SK-N-SH treated with all-trans-retinoic acid at 6 μM for 48 hours (cell line): ENCODE measurements around the gene TAS2R1.

ENCODE experiments used
- ATAC-seq: fragments of 200-7000 bp; cut with Tn5 transposase; 3 replicates; pipeline ENCODE4 v1.9.1; 2020; ENCODE audit warnings: mild to moderate bottlenecking, moderate library complexity
- ARNTL ChIP-seq: fragments of 450-650 bp; formaldehyde crosslinking; IDR thresholded peaks from 2 replicates; pipeline ENCODE4 v1.5.0; 2020; ENCODE audit warnings: low read depth, mild to moderate bottlenecking, moderate library complexity, borderline replicate concordance
- CREB5 ChIP-seq: fragments of 250-450 bp; sonication (Bioruptor Pico); IDR thresholded peaks from 2 replicates; pipeline ENCODE4 v1.5.1; 2020; ENCODE audit warnings: low read depth, mild to moderate bottlenecking, moderate library complexity
- CSDC2 ChIP-seq: fragments of 250-450 bp; sonication (Bioruptor Pico); IDR thresholded peaks from 2 replicates; pipeline ENCODE4 v1.5.0; 2020; ENCODE audit warnings: mild to moderate bottlenecking, moderate library complexity
- ESRRG ChIP-seq: fragments of 250-450 bp; sonication (Bioruptor Pico); IDR thresholded peaks from 2 replicates; pipeline ENCODE4 v1.6.1; 2021; ENCODE audit warnings: mild to moderate bottlenecking
- GLIS3 ChIP-seq: fragments of 250-450 bp; sonication (Bioruptor Pico); IDR thresholded peaks from 2 replicates; pipeline ENCODE4 v1.5.0; 2020; ENCODE audit warnings: mild to moderate bottlenecking, moderate library complexity
- ISL1 ChIP-seq: fragments of 250-450 bp; sonication (Bioruptor Pico); IDR thresholded peaks from 2 replicates; pipeline ENCODE4 v2.1.2; 2022; ENCODE audit warnings: mild to moderate bottlenecking, moderate library complexity
- OSR1 ChIP-seq: fragments of 250-450 bp; sonication (Bioruptor Pico); IDR thresholded peaks from 2 replicates; pipeline ENCODE4 v1.8.0; 2022; ENCODE audit warnings: moderate library complexity, mild to moderate bottlenecking, inconsistent platforms
- PATZ1 ChIP-seq: fragments of 250-450 bp; sonication (Bioruptor Pico); IDR thresholded peaks from 2 replicates; pipeline ENCODE4 v1.8.0; 2020; ENCODE audit warnings: mild to moderate bottlenecking, moderate library complexity, borderline replicate concordance
- POU6F1 ChIP-seq: fragments of 250-450 bp; sonication (Bioruptor Pico); IDR thresholded peaks from 2 replicates; pipeline ENCODE4 v1.8.0; 2021; ENCODE audit warnings: low read depth, mild to moderate bottlenecking, moderate library complexity, borderline replicate concordance
- PPARA ChIP-seq: fragments of 250-450 bp; sonication (Bioruptor Pico); IDR thresholded peaks from 2 replicates; pipeline ENCODE4 v1.5.0; 2020; ENCODE audit warnings: mild to moderate bottlenecking, borderline replicate concordance
- RARB ChIP-seq: fragments of 250-450 bp; sonication (Bioruptor Pico); IDR thresholded peaks from 2 replicates; pipeline ENCODE4 v1.8.0; 2021; ENCODE audit warnings: mild to moderate bottlenecking, moderate library complexity
- SNAI2 ChIP-seq: fragments of 250-450 bp; sonication (Bioruptor Pico); IDR thresholded peaks from 2 replicates; pipeline ENCODE4 v1.5.0; 2020; ENCODE audit warnings: mild to moderate bottlenecking, moderate library complexity
- TCF4 ChIP-seq: fragments of 250-450 bp; sonication (Bioruptor Pico); IDR thresholded peaks from 2 replicates; pipeline ENCODE4 v1.8.0; 2021; ENCODE audit warnings: mild to moderate bottlenecking, moderate library complexity, borderline replicate concordance
- TOX ChIP-seq: fragments of 250-450 bp; sonication (Bioruptor Pico); IDR thresholded peaks from 2 replicates; pipeline ENCODE4 v1.8.0; 2021; ENCODE audit warnings: mild to moderate bottlenecking, moderate library complexity, borderline replicate concordance
- TSHZ2 ChIP-seq: fragments of 250-450 bp; sonication (Bioruptor Pico); IDR thresholded peaks from 2 replicates; pipeline ENCODE4 v1.5.0; 2020; ENCODE audit warnings: mild to moderate bottlenecking, moderate library complexity
- ZC3H10 ChIP-seq: fragments of 250-450 bp; sonication (Bioruptor Pico); IDR thresholded peaks from 2 replicates; pipeline ENCODE4 v1.5.1; 2021; ENCODE audit warnings: mild to moderate bottlenecking, moderate library complexity
- ZFP3 ChIP-seq: fragments of 250-450 bp; sonication (Bioruptor Pico); IDR thresholded peaks from 2 replicates; pipeline ENCODE4 v1.5.0; 2020; ENCODE audit warnings: mild to moderate bottlenecking, moderate library complexity
- ZFP30 ChIP-seq: fragments of 450-650 bp; formaldehyde crosslinking; IDR thresholded peaks from 2 replicates; pipeline ENCODE4 v1.5.0; 2022; ENCODE audit warnings: mild to moderate bottlenecking, moderate library complexity
- ZNF565 ChIP-seq: fragments of 450-650 bp; formaldehyde crosslinking; conservative IDR thresholded peaks from 2 replicates; pipeline ENCODE4 v1.5.0; 2020; ENCODE audit warnings: low read depth, mild to moderate bottlenecking, moderate library complexity
- ZNF70 ChIP-seq: fragments of 450-650 bp; formaldehyde crosslinking; IDR thresholded peaks from 2 replicates; pipeline ENCODE4 v1.5.0; 2020; ENCODE audit warnings: mild to moderate bottlenecking, moderate library complexity
- TF ChIP-seq, protein P1 (sequence below): fragments of 250-450 bp; sonication (Bioruptor Pico); IDR thresholded peaks from 2 replicates; pipeline ENCODE4 v1.5.1; 2021; ENCODE audit warnings: mild to moderate bottlenecking, moderate library complexity

The TAS2R1 gene

GRCh38 chr5:9596824-9597223 lies 33.3 kb downstream of the TAS2R1 start:
- no peak; the same call in 2 of the 3 replicates for ATAC-seq
- TF ChIP-seq, protein P1, sequence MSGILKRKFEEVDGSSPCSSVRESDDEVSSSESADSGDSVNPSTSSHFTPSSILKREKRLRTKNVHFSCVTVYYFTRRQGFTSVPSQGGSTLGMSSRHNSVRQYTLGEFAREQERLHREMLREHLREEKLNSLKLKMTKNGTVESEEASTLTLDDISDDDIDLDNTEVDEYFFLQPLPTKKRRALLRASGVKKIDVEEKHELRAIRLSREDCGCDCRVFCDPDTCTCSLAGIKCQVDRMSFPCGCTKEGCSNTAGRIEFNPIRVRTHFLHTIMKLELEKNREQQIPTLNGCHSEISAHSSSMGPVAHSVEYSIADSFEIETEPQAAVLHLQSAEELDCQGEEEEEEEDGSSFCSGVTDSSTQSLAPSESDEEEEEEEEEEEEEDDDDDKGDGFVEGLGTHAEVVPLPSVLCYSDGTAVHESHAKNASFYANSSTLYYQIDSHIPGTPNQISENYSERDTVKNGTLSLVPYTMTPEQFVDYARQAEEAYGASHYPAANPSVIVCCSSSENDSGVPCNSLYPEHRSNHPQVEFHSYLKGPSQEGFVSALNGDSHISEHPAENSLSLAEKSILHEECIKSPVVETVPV (CRISPR knock-in tag), result no peak
- TF ChIP-seq ZNF565 (CRISPR knock-in tag) (no peak), CREB5 (CRISPR knock-in tag) (no peak), ZFP3 (no peak), OSR1 (CRISPR knock-in tag) (no peak), ZNF70 (no peak), TCF4 (CRISPR knock-in tag) (no peak), GLIS3 (CRISPR knock-in tag) (no peak), SNAI2 (CRISPR knock-in tag) (no peak), ISL1 (CRISPR knock-in tag) (no peak), CSDC2 (CRISPR knock-in tag) (no peak), PATZ1 (CRISPR knock-in tag) (no peak), ZFP30 (no peak), RARB (no peak), ARNTL (CRISPR knock-in tag) (no peak)
- TF ChIP-seq, all 23 proteins: peak for 0

DNA sequence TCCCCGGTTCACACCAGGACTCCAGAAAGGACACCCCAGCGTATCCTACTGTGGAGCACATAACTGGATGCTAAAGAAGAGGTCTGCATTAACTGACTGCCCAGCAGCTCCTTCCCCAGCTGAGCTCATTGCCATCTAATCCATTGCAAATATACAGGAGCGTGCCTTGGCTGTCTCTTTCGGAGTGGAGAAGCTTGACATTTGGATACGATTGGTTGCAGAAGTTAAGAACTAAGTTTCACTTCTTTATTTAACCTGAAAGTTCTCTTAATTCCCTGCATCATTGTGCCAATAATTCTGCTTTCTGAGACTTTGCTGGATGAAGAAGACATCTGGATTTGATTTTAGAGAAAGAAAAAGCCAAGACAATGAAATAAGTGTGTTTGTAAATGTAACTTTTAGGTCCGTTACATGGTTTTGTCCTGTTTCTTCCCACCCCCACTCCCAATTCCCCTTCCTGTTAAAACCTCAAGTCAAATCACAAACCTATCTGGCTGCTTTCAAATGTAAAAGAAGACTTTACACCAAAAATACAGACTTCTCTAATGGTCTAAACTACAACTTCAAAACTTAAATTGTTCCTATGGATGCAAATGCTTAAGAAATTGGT lies 33.9 kb downstream of the TAS2R1 start:
- no peak for TF ChIP-seq TOX (CRISPR knock-in tag)
- TF ChIP-seq ZC3H10 (CRISPR knock-in tag), result no peak
- TF ChIP-seq CREB5 (CRISPR knock-in tag), result no peak
- no peak for TF ChIP-seq ZFP30
- ATAC-seq, result no peak; the same call in 2 of the 3 replicates

- no peak for TF ChIP-seq POU6F1
- no peak for TF ChIP-seq TCF4 (CRISPR knock-in tag)
- no peak for TF ChIP-seq ESRRG (CRISPR knock-in tag)
- ATAC-seq, result no peak
Measured at GRCh38 chr5:9594913-9595312, 35.2 kb downstream of the TAS2R1 start.

- no peak for TF ChIP-seq ZNF70
- ATAC-seq, result no peak
Measured at GRCh38 chr5:9589049-9589835, 40.9 kb downstream of the TAS2R1 start.

DNA sequence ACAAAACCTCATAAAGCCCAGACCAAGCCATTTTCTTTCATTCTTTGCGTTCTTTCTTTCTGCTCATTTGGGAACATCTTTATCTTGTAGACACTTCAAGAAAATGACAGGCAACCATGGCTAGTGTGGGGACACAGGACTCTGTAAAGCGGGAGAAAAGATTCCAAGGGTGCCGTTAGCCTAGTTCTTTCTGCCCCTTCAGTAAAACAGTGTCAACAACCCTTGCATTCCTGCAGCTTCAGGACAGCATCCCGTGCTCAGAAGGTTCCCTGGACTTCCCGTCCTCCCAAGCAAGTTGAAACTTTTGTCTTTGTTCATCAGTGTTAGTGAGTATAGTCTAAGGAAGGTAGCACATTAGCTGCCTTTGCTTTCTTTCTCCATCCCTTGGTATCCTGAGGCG lies 41.9 kb downstream of the TAS2R1 start:
- TF ChIP-seq ZFP30 (no peak), GLIS3 (CRISPR knock-in tag) (no peak), ZNF70 (no peak), ARNTL (CRISPR knock-in tag) (no peak), TOX (CRISPR knock-in tag) (no peak), TCF4 (CRISPR knock-in tag) (no peak), ZNF565 (CRISPR knock-in tag) (no peak), CSDC2 (CRISPR knock-in tag) (no peak), TSHZ2 (CRISPR knock-in tag) (no peak), PPARA (no peak), RARB (no peak)
- TF ChIP-seq, protein P1 (CRISPR knock-in tag), result no peak
- no peak for ATAC-seq
